ENCODE data around the gene EBF3.

EBF3 gene

DNA sequence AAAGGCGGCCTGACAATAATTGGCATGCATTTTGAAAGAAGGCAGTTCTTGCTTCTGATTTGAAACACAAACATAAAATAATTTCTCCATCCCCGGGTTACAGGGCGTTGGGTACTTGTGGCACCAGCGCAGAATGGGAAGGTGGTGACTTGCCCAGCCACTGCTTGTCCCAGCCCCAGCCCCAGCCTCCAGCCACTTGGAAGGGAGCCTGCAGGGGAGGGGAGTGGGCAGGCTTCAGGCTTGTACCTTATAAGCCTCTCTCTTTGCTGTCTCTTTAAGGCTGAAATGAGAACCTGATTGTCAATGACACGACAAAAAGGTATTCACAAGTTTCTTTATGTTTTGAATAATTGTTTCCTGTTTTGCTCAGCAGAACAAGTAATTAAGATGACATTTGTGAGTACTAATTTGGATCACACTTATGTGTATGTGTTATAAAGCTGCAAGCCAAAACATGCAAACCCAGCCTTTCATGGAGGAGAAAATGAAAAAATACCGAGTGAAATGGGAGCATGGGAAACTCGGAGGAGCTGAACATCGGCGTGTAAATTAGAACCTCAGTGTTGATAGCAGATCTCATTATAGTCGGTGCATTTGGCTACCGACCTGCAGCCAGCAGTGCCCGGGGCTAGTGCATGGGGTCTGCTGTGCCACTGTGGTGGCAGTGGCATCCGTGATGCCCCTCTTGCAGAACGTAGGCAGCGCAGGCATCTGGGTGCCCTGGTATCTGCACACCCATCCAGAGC, 129.9 kb downstream of the EBF3 start:
- no peak for DNase-seq (ENCODE audit: low read depth in 2 of 2)

DNA sequence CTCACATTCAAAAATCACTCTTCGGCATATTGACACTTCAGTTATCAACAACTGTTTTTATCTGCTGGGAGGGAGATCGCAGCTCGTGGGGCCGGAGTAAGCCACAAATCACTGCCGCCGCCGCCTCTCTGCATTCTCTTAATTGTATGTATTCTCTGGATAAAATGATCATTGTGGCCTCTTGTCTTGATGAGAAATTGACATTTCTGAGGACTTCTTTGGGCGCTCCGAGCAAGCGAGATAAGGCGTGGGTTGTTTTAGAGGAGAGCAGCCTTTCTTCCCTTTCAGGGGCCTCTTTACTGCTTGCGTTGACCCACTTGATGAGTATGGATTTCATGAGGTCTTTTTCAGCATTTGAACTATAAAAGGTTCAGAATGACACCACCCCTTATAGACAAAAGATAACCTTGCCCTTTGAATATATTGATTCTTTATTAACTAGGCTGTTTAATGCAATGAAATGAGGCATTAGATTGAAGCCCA, 130.6 kb downstream of the EBF3 start:
- no peak for DNase-seq (ENCODE audit: low read depth in 2 of 2)

- no peak for DNase-seq (ENCODE audit: low read depth in 2 of 2)
Observed at GRCh38 chr10:129832573-129833467, 131.3 kb downstream of the EBF3 start.

DNA sequence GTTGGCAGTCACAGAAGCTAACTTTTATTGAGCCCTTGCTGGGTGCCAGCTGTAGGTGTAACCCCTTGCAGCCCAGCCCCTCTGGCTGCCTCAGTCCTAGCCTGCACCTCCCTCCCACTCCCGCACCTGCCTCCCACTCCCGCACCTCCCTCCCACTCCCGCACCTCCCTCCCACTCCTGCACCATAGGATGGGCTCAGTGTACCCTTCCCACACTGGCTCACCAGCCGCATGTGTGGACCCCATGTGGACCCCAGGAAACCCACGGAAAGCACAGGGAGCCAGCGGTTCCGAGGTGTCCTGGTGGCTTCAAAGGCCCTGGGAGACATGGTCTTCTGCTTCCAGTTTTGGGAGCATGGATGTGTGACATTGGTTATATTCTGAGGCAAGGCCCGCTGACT, 132.9 kb downstream of the EBF3 start:
- no peak for DNase-seq (ENCODE audit: low read depth in 2 of 2)

GRCh38 chr10:129825826-129826225, 138.2 kb downstream of the EBF3 start:
- DNase-seq (ENCODE audit: low read depth in 2 of 2) = no peak

DNA sequence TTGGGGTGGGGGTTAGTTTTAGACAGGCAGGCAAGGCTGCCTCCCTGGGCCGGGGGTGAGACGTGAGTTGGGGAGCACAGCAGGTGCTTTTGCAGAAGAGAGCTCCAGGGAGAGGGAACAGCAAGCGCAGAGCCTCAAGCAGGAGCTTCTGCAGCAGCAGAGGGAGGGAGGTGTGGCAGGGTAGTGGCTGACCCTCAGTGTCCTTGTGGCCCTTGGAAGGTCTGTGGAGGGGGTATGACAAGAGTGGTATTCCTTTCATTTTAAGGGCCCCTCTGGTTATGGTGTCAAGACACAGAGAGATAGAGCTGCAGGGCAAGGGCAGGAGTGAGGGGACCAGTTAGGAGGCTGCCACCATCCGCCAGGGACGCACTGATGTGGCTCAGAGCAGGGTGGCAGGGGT, 138.9 kb downstream of the EBF3 start:
- no peak for DNase-seq (ENCODE audit: low read depth in 2 of 2)

DNA sequence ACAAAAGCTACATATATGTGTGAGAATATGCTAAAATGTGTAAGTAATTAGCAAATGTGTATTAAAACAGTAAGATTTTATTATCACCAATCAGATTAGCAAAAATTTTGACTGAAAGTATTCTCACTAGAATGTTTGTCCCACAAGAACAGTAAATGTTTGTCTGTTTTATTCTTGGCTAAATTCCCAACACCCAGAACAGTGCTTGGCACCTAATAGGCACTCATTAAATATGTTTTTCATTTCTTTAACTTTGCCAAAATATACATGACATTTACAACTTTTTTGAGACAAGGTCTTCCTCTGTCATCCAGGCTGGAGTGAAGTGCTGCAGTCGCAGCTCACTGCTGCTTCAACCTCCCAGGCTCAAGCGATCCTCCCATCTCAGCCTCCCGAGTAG, 143.6 kb downstream of the EBF3 start:
- no peak for DNase-seq (ENCODE audit: low read depth in 2 of 2)

DNA sequence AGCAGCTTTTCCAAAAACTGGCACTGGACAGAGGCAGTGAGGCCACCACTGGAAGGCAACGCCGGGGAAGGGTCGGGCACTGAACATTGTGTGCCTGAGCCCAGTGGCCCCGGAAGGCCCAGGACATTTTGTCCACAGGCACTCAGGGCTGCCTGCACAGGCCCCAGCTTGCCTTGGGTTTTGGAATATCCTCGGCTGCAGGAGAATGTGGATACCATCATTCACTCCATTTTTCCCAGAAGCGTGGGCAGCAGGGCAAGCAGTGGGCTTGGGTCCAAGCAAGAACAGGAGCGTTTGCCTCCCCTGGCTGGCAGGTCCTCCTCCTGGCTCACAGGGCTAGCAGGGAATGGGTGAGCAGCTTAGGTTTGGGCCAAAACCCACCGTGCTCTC, 147.4 kb downstream of the EBF3 start:
- no peak for DNase-seq (ENCODE audit: low read depth in 2 of 2)

DNA sequence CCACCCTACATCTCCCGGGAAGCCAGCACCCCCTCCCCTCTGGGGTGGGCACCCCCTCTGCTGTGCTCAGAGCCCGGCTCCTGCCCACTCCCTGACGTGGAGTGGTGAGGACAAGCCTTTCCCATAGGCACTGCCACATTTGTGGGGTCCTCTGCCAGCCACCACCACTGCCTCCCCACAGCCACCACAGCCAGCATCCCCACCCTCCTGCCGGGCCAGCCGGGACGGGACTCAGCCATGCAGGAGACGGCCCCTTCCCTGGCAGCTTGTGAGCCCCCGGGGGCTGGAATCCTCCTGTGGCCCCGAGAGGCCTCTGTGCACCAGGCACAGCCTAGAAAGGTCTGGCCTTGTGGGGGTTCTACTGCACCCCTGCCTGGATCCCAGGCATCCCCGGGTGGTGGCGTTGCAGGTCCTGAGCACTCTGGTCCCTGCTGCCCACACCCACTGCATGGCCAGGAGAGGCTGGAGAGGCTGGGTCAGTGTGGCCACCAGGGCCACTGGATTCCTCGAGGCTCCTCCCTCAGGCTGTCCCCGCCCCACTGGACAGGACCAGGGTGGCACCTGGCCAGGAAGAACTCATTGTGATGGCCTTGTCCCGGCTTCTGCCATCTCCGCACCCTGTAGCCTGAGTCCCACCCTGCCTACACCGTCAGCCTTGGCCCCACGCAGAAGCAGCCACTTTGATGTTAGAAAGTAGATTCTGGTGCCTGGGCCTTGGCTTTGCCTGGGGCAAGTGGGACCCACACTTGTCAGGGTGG, 148.0 kb downstream of the EBF3 start:
- no peak for DNase-seq (ENCODE audit: low read depth in 2 of 2)

DNA sequence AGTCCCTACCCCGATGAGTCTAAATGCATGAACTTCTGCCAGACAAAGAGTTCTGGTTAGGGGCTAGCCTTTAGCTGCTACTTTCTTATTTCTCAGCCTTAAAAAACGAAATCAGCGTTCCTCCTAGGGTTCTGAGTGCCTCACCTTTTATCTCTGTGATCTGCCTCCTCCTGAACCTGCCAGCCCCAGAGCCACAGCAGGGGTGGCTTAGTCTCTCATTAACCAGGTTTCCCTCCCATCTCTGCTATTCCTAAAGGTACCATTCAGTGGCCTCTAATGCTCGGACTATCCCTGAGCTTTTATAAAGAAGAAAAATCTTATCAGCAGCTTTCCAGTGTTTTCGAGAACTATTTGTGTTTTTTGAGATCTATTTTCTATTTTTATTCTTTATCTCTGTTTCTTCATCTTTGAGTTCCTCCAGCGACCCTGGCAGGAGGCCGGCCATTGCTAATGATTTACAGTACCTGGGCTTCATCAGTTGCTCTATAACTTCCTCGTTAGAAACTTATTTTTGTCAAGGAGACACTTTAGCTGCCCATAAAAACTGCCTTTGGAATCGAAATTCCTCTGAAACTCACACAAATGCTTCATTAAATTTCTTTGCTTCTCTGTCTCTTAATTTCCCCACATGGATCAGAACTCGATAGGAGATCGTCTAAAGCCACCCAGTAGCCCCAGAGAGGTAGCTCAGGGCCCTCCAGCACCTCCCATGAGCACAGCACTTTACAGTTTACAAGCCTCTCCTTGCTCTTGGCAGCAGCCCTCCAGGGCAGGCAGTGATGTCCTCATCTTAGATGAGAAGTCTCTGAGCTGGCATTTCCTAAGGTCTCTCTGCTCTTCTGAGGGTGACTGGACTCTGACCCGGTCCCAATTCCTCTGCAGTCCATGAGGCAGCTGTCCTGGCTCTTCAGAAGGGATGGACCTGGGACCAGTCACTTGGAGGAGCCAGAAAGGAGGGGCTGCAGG, 149.1 kb downstream of the EBF3 start:
- no peak for DNase-seq (ENCODE audit: low read depth in 2 of 2)

GRCh38 chr10:129812398-129812797, 151.7 kb downstream of the EBF3 start:
- no peak for DNase-seq (ENCODE audit: low read depth in 2 of 2)

- no peak for DNase-seq (ENCODE audit: low read depth in 2 of 2)
Observed at GRCh38 chr10:129811208-129811607, 152.9 kb downstream of the EBF3 start.

- DNase-seq (ENCODE audit: low read depth in 2 of 2) = no peak
Observed at GRCh38 chr10:129809841-129810240, 154.2 kb downstream of the EBF3 start.

- DNase-seq (ENCODE audit: low read depth in 2 of 2) = no peak
Observed at GRCh38 chr10:129809431-129809830, 154.6 kb downstream of the EBF3 start.

GRCh38 chr10:129808092-129808983, 155.7 kb downstream of the EBF3 start:
- no peak for DNase-seq (ENCODE audit: low read depth in 2 of 2)

- DNase-seq (ENCODE audit: low read depth in 2 of 2) = no peak
Observed at GRCh38 chr10:129807211-129807610, 156.9 kb downstream of the EBF3 start.

GRCh38 chr10:129800796-129801340, 163.2 kb downstream of the EBF3 start:
- DNase-seq (ENCODE audit: low read depth in 2 of 2) = no peak

- no peak for DNase-seq (ENCODE audit: low read depth in 2 of 2)
Observed at GRCh38 chr10:129799942-129800341, 164.1 kb downstream of the EBF3 start.

GRCh38 chr10:129796710-129797420, 167.2 kb downstream of the EBF3 start:
- no peak for DNase-seq (ENCODE audit: low read depth in 2 of 2)

All from stimulated activated CD4-positive, alpha-beta T cell treated with anti-CD3 and anti-CD28 coated beads, Interleukin-12 subunit alpha, Interleukin-12 subunit beta, amount 100 ng/mL, for 24 hours (primary cell).